Calu3 (cell line): ENCODE data around the gene STAB1. TPM values are rescaled to one million over a fixed set of nuclear protein-coding genes. Genes with fewer than 3 reads are reported as not detected.
A peak's percentile ranks its signal among the peaks of the same experiment; 100 is the strongest.

Source experiments
- BruUV-seq: library from RNA; stranded (reverse); fragments of 400-500 nt; replicated peaks from 2 replicates; lab custom pipeline; 2021; lab: Mats Ljungman, UMichigan
- CTCF ChIA-PET: fragments of 300-600 bp; sonication (Branson Sonifier 250); formaldehyde crosslinking; loops from one replicate; lab custom pipeline; 2022; ENCODE audit warnings: antibody characterized with exemption; lab: Charles Lee
- DNase-seq: peaks from one replicate; pipeline ENCODE4 v3.0.0; 2022
- H3K27ac Mint-ChIP-seq: one replicate; pipeline ENCODE4 v1.8.0; 2022; ENCODE audit warnings: mixed read lengths; ENCODE audit not compliant: unreplicated experiment
- H3K27me3 Mint-ChIP-seq: one replicate; pipeline ENCODE4 v1.8.0; 2022; ENCODE audit warnings: mixed read lengths; ENCODE audit not compliant: unreplicated experiment
- H3K36me3 Mint-ChIP-seq: one replicate; pipeline ENCODE4 v1.8.0; 2022; ENCODE audit warnings: mild to moderate bottlenecking, moderate library complexity, mixed read lengths; ENCODE audit not compliant: insufficient read depth, unreplicated experiment
- H3K4me1 Mint-ChIP-seq: one replicate; pipeline ENCODE4 v1.8.0; 2022; ENCODE audit warnings: mild to moderate bottlenecking, low read depth, mixed read lengths; ENCODE audit not compliant: unreplicated experiment
- H3K4me3 Mint-ChIP-seq: one replicate; pipeline ENCODE4 v1.8.0; 2022; ENCODE audit warnings: mild to moderate bottlenecking, low read depth, moderate library complexity, mixed read lengths; ENCODE audit not compliant: unreplicated experiment
- H3K9me3 Mint-ChIP-seq: one replicate; pipeline ENCODE4 v1.8.0; 2022; ENCODE audit warnings: low read depth, mixed read lengths; ENCODE audit not compliant: unreplicated experiment
- CTCF ChIP-seq: fragments of 200-600 bp; IDR thresholded peaks from one replicate; pipeline ENCODE4 v1.8.0; 2022; ENCODE audit warnings: antibody characterized with exemption; ENCODE audit not compliant: unreplicated experiment
- intact Hi-C: fragments of 100-400 bp; cut with micrococcal nuclease; formaldehyde crosslinking; loops from one replicate; pipeline ENCODE4 v1.10.0; 2022; ENCODE audit not compliant: unreplicated experiment
- total RNA-seq: library from RNA; stranded (reverse); gene quantifications from 2 replicates; pipeline ENCODE4 v1.2.3, GENCODE V29; 2022

The STAB1 gene
- total RNA-seq, 1 experiment from 2014 or later = 0.26 TPM

GRCh38 chr3:52536369-52537164, 41.4 kb downstream of the STAB1 start, which contains the start of gene UQCC5:
TSS of gene UQCC5 (plus strand) at chr3:52536605. CDS start at chr3:52536756, 151 bp downstream.
- DNase-seq = peak; percentile 97
- no peak for TF ChIP-seq CTCF
- BruUV-seq = no TSS peak
- intact Hi-C loops = loop anchor here (10.0 kb wide), 1 partner anchor 148 kb away; the partner anchor contains the start of genes GNL3 and PBRM1
- Mint-ChIP-seq H3K27me3 (no peaks in the 10 kb centered on the region), H3K4me1 (peaks cover 28% of the 10 kb centered on the region), H3K27ac (peak within 1 kb of the TSS; percentile 42), H3K9me3 (no peaks in the 10 kb centered on the region), H3K36me3 (peaks cover 58% of the 10 kb centered on the region), H3K4me3 (peak within 1 kb of the TSS; percentile 82)
- CTCF ChIA-PET = interaction anchor here (0.5 kb wide), 1 partner anchor 258 kb away, joined by 5 read pairs; no protein-coding TSS in a partner anchor

GRCh38 chr3:52537165-52537620, 42.1 kb downstream of the STAB1 start:
- TSS peak; percentile 76 for BruUV-seq
- intact Hi-C loops = loop anchor here (10.0 kb wide), 1 partner anchor 148 kb away; the partner anchor contains the start of genes GNL3 and PBRM1
- H3K36me3 Mint-ChIP-seq = peaks cover 53% of the 10 kb centered on the region
- DNase-seq = no peak
- no peaks in the 10 kb centered on the region for H3K27me3 Mint-ChIP-seq
- CTCF ChIA-PET = no interaction called here
- H3K9me3 Mint-ChIP-seq = no peaks in the 10 kb centered on the region
- H3K27ac Mint-ChIP-seq = peak overlapping the region; percentile 42
- TF ChIP-seq CTCF = no peak
- peak overlapping the region; percentile 74 for H3K4me3 Mint-ChIP-seq
- H3K4me1 Mint-ChIP-seq = peaks cover 28% of the 10 kb centered on the region

GRCh38 chr3:52537726-52538421, 42.7 kb downstream of the STAB1 start:
- no peaks in the 10 kb centered on the region for H3K9me3 Mint-ChIP-seq
- intact Hi-C loops = loop anchor here (10.0 kb wide), 1 partner anchor 147 kb away; the partner anchor contains the start of genes GNL3 and PBRM1
- CTCF ChIA-PET = no interaction called here
- peaks cover 28% of the 10 kb centered on the region for H3K4me1 Mint-ChIP-seq
- DNase-seq = no peak
- BruUV-seq = no TSS peak
- no peak for TF ChIP-seq CTCF
- peaks cover 46% of the 10 kb centered on the region for H3K36me3 Mint-ChIP-seq
- no peaks in the 10 kb centered on the region for H3K27me3 Mint-ChIP-seq
- H3K4me3 Mint-ChIP-seq = peak overlapping the region; percentile 74
- peak overlapping the region; percentile 42 for H3K27ac Mint-ChIP-seq

GRCh38 chr3:52539010-52539653, 44.0 kb downstream of the STAB1 start:
- intact Hi-C loops = loop anchor here (10.0 kb wide), 1 partner anchor 146 kb away; the partner anchor contains the start of genes GNL3 and PBRM1
- H3K36me3 Mint-ChIP-seq = peaks cover 38% of the 10 kb centered on the region
- TF ChIP-seq CTCF = no peak
- peak overlapping the region; percentile 34 for H3K27ac Mint-ChIP-seq
- BruUV-seq = no TSS peak
- peaks cover 28% of the 10 kb centered on the region for H3K4me1 Mint-ChIP-seq
- H3K27me3 Mint-ChIP-seq = no peaks in the 10 kb centered on the region
- DNase-seq = no peak
- CTCF ChIA-PET = interaction anchor here (0.5 to 0.9 kb wide), 3 partner anchors 11 to 67 kb away, joined by 4 to 5 read pairs (median 4); no protein-coding TSS in a partner anchor
- H3K4me3 Mint-ChIP-seq = peak overlapping the region; percentile 22
- H3K9me3 Mint-ChIP-seq = no peaks in the 10 kb centered on the region
